GM19467 (cell line): ENCODE measurements around the gene SLC52A1.
"Not testable (repeated sequence)": the region's sequence is repeated elsewhere in the genome, so short reads cannot be mapped to it uniquely, and the experiment has no call there.

Experiments used
- ATAC-seq: cut with Tn5 transposase; IDR thresholded peaks from one replicate; pipeline ENCODE4 v1.9.1; 2021; ENCODE audit warnings: mild to moderate bottlenecking, moderate library complexity; ENCODE audit not compliant: unreplicated experiment

SLC52A1 gene

DNA sequence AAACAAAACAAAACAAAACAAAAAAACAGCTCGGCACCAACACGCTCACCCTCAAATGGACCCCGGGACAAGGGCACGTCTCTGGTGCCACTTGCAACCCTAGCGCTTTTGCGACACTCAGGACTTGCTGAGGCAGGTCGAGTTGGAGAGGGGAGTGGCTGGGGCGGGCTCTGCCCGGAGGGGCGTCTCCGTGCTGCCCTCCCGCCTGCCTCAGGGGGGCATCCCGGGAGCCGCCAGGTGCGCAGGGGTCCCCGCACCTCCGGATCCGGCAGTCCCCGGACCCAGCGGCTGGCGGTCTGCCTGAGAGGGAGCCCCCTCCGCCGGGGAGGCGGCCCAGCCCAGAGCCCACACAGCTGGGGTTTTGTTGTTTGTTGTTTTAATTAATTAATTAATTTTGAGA is at the start of gene SLC52A1:
TSS of gene SLC52A1 (minus strand) at position 112 of the 400 bp plus-strand sequence. CDS start 820 bp downstream, outside the sequence.
- no peak for ATAC-seq

DNA sequence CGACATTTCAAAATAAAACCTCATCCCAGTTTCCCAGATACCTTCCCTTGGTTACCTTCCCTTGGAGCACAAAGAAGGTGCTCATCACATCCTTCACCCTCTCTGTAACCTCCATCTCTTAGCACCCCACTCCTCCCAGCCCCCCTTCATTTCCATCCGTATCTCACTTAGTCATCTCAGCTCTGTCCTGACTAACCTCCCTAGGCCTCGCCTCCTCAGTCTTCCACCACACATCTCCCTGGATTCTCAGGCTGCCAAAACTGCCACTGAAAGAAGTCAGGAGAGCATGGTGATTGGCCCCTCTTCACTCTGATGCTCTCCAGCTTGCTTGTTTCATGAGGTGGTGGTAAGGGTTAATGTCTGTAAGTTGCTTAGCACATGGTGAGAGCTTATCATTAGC is 45.4 kb upstream of the SLC52A1 start:
- no peak for ATAC-seq

DNA sequence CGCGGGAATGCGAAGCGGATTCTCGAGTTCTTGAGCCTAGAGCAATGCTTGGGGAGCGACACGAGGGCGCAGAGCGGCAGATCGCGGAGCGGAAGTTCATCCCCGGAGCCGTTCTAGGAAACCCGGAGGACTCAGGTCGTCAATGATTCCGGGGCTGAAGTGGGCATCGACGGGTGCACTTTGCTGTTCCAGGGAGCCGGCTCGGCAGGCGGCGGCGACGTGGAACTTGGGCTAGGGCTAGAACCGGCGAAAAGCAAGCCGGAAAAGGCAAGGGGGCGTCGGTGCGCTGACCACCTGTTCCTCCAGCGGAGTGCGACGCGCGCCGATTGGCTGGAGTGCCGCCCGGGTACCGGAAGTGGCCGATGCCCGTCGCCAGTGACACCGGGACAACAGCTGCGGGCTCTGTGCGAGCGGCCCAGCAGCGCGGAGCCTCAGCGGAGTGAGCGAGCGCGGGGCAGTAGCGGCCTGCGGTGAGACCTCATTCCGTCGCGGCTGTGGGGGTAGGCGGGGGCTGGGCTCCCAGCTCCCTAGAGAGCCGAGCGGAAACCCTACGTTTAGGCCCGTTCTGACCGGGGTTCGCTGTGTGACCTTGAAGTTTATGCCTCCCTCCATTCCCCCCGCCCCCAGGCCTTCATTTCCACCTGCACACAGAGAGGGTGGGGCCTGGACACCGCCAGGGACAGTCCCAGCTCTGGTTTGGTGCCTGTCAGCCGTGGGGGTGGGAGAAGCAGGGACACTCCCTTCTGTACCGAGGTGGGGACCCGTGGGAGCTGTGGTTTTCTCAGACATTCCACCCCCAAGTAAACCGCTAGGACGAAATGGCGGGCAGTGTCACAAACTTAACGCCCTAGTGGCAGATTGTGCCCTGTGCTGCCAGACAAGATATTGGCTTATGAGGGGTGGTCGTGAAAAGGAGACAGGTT is 43.1 kb upstream of the SLC52A1 start, which contains the start of gene ZFP3:
TSS of gene ZFP3 (plus strand) at position 362 of the 923 bp plus-strand sequence. CDS start 13,038 bp downstream, outside the sequence.
- peak; percentile 87 for ATAC-seq

DNA sequence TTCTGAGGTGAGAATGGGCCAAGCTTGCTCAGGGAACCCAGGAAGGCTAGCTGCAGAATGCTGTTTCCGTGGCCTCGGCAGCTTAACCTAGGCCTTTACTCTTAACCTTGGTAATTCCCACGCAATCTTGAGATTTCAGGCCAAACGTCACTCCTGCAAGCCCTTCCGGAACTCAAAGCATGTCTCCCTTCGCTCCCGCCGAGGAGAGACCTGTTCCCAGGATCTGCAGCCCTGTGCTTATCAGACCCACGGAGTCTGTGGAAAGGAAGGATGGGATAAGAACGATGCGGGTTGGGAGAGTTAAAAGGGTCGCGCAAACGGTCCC is 42.5 kb upstream of the SLC52A1 start:
- ATAC-seq: no peak

DNA sequence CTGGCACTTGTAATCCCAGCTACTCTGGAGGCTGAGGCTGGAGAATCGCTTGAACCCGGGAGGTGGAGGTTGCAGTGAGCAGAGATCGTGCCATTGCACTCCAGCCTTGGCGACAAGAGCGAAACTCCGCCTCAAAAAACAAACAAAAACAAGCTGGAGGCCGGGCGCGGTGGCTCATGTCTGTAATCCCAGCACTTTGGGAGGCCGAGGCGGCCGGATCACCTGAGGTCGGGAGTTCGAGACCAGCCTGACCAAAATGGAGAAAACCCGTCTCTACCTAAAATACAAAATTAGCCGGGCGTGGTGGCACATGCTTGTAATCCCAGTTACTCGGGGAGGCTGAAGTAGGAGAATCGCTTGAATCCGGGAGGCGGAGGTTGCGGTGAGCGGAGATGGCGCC is 42.0 kb upstream of the SLC52A1 start:
- not testable (repeated sequence) for ATAC-seq

DNA sequence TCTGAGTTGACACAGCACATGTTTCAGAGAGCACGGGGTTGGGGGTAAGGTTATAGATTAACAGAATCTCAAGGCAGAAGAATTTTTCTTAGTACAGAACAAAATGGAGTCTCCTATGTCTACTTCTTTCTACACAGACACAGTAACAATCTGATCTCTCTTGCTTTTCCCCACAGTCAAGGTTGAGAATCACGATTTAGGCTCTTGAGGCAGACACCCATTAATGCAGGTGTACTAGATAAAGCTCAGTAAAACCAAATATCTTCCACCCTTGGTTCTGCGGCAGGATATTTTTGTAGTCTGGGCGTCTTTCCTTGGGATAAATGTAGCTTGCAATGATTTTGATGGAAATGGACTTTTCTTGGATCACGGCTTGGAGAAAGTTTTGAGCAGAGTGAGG is 40.2 kb upstream of the SLC52A1 start:
- ATAC-seq: not testable (repeated sequence)

DNA sequence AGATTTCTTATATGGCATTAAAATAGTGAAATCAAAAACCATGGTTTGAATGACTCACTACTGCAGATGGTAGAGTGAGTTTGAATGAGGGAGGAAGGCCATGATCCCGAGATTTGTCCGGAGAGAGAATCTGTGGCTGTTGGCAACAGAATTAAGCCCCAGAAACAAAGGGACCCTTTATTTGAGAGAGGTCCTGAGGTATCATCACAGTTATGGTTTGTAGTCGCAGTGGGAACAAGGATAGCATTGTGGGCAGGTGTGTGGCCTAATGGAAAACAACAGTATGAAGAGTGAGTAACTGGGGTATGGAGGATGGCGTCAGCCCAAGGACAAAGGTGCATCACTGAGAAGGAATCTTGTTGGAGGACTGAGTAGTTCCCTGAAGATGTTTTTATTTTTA is 34.5 kb upstream of the SLC52A1 start:
- no peak for ATAC-seq

DNA sequence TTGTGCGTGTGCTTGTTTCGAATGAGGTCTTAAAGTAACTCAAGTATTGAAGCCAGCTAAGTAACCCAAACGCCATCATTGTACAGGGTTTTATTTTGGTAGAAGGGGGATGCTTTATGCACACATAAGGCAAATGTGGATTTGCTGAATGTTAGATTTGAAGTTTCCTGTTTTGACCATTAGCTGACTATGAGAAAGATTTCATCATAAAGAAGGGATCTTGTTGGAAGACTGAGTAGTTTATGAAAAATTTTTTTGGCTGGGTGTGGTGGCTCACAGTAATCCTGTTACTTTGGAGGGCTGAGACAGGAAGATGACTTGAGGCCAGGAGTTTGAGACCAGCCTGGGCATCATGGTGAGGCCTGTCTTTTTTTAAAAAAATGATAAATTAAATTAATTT is 33.0 kb upstream of the SLC52A1 start:
- ATAC-seq: no peak

DNA sequence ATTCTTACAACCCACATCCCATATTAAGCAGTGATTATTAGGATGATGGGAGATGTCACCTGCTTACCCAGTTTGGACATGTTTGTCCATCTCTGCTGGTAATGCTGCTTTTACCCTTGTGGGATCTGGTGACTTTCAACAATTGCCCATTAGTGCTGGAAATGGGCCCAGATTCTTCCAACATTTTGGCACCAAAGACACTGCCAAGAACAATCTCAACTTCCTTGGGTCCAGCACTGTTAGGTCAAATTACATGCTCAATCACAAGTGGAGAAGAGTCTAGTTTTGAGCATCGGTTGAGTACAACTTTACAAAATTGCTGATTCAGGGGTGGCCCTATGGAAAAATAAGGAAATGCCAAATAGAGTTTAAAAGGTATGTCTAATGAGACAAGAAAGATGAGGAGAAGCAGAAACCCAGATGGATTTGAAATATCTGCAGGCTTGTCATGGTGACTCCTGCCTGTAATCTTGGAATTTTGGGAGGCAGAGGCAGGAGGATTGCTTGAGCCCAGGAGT is 30.1 kb upstream of the SLC52A1 start:
- ATAC-seq: no peak

DNA sequence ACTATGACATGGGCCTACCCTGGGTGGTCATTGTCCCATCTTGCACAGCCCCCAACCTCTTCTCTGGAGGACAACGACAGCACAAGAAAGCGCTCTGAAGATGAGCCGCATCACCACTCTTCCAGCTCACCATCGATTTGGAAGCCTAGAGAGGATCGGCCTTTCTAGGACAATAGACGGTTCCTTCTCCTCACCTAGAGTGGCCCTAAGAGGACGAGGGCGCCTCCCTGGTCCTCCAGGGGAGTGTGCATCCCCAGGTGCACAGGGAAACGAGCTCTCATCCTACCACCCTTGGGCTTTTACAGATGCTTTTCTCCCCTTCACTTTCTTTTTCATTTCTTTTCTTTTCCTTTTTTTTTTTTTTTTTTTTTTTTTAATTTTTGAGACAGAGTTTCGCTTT is 20.3 kb upstream of the SLC52A1 start:
- no peak for ATAC-seq

DNA sequence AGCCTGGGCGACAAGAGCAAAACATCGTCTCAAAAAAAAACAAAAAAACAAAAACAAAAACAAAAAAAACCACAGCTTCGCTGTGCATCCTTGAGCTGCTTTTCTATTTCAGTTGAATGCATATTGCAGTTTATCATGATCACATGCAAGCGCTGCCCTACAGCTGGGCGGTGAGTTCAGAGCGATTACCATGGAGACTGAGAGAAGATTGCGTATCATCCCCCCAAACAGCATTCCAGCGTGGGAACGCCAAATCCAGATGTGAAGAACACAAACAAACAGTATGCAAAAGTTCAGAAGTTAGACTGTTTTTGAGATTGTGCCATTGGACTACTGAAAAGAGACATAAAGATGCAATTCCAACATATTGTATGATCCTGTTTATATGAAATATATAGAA is 15.1 kb upstream of the SLC52A1 start:
- ATAC-seq: no peak

DNA sequence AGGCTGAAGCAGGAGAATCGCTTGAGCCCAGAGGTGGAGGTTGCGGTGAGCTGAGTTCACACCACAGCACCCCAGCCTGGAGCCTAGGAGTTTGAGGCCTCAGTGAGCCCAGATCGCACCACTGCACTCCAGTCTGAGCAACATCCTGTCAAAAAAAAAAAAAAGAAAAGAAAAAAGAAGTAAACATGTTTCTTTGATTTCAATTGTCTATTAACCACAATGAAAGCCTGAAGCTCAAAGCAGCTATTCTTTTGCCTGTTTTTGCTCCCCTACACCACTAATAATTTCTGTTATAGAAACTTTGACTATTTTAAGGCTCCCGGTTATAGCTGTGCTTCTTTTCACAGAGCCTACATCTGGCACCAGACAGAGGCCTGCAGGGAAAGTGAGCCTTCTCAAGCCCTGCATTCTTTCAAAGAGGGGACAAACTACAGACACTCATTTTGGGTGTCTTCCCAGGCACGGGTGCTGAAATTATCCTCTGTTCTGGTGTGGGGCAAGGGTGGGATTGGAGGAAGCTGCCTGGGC is 14.2 kb upstream of the SLC52A1 start:
- no peak for ATAC-seq

DNA sequence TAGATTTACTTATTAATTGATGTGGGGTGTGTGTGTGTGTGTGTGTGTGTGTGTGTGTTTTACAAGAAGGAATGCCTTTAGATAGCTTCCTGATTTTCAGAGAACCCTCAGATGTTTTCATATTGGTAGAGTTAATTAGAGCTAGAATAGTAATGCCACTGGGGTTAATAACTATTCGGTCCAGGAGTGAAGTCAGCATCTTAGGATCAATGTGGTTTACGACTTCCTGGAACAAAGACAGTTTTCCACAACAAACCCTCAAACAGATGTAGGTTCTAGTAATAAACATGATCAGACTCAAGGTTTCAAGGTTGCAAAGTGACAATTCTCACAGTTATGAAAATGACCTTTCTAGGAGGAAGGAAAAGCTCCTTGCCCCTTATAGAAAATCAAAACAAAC is 12.2 kb upstream of the SLC52A1 start:
- no peak for ATAC-seq

DNA sequence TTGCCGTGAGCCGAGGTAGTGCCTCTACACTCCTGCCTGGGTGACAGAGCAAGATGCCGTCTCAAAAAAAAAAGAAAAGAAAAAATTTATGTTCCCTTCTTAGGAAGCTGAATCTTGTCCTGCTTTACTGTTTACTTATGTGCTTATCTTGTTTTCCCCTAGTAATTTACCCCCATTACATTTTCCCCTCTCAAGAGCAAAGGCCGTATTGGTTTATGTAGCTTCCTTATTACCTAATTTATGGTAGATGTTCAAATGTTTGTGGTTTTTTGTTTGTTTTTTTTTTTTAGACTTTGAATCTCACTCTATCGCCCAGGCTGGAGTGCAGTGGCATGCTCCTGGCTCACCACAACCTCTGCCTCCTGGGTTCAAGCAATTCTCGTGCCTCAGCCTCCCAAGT is 10.3 kb upstream of the SLC52A1 start:
- ATAC-seq: no peak

DNA sequence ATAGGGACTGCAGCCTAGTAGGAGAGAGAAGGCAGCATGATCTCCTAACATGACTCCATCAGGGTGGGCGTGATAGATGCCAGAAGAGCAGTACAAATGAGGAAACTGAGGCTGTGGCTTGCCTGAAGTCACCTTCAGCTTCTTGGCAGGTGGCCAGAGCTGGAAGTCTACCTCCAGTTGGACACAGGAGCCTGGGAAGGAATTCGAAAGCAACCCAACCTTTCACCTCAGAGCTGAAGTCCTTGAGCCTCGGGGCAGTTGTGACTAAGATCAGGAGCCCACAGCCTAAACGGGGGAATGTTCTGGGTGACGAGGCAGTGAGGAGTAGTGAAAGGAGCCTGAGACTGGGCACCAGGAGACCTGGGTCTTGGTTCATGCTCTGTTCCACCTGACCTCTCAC is 9.4 kb upstream of the SLC52A1 start:
- ATAC-seq: no peak

DNA sequence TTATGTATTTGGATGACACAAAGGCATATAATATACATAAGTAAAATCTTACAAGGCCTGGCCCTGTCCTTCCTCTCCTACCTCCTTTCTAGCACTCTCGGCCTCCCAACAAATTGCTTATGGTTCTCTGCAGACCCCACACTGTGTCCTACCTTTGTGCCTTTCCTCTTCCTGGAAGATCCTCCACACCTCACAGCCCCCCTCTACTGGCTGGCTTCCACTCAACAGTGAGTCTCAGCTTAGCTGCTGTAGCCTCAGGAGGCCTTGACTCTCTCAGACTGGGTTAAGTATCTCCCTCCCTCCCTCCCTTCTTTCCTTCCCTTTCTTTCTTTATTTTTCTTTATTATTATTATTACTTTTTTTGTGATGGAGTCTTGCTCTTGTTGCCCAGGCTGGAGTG is 8.3 kb upstream of the SLC52A1 start:
- no peak for ATAC-seq

DNA sequence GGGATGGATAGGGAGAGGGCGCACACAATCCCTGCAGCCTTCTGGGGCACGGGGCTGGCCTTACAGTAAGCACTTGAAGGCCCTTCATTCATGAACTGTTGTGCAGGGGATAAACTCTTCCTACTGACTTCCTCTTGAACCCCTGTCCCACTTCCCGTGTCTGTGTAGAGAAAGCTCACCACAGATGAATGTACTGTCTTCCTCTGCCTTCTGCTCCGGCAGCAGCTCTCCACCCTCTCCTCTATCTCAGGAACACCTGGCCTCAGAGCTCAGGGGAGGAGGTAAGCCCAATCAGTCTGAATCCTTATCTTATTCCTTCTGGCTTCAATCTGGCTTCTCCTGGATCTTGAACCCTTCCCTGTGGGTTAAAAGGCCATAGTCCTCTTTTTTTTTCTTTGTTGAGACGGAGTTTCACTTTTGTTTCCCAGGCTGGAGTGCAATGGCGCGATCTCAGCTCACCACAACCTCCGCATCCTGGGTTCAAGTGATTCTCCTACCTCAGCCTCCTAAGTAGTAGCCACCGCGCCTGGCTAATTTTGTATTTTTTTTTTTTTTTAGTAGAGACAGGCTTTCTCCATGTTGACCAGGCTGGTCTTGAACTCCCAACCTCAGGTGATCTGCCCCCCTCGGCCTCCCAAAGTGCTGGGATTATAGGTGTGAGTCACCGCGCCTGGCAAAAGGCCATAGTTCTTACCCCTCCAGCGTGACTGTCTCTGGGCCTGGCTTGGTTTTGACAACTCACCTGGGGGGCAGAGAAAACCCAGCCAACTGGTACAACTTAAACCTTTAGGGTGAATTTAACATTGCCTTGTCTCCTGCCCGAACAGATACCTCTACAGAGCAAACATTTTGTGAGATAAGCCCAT is 7.2 kb upstream of the SLC52A1 start:
- no peak for ATAC-seq

DNA sequence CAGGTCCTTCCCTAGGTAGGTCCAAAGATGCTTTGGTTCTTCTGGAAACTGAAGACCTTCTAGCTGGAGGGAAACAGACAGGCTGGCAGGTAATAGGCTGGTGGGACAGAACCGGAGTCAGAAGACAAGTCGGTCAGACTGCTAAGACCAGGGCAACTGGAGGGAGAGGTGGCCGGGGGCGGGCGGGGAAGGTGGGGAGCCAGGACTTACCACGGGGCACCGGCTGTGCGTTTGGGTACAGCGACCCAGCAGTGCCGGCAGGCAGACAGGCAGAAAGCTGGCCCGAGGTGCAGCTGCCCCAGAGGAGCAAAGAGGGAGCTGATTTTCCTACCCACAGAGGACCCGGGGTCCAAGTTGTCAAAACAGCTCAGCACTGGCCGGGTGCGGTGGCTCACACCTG is 575 bp downstream of the SLC52A1 start:
- ATAC-seq: no peak

DNA sequence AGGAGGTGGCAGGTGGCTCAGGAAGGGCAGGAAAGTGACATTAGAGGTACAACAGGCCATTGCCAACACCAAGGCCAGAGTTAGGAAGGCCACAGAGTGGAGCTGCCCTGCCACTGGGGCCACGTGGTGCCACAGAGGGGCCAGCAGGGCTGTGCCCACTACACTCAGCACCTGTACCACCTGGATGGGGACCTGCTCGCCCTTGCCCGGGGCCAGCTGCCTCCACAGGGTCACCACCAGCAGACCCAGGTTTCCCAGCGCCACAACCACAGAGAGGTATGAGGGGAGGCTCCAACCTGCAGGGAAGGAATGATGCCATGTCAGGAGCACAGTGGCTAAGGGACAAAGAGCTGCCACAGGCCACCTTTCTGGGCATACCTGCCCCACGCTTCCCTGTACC is 1.2 kb downstream of the SLC52A1 start:
- ATAC-seq: no peak

DNA sequence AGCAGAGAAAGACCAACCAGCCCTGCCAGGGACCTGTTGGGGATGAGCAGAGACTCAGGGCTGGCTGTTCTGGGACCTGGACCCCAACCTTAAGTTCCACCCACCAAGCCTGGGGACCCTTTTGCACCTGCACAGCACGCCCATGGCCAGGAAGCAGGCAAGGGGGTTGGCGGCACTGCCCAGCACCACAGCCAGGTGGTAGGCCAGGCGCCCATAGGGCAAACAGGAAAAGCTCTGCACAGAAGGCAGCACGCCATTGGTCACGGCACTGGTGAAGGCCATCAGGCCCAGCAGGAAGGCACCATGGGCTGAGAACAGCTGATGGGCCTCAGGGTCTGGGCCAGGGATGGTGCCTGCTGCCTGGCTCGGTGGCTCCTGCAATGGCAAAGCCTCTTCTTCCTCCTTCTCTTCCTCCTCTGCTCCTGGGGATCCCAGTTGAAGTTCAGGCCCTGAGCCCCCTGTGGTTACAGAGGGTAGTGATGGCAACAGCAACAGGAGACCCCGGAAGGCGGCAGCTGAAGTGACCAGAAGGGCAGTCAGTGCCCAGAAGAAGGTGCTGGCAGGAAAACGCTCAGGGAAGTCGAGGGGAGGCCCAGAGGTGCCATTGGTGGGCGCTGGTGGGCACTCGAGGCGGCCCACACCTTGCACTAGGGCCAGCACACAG is 1.7 kb downstream of the SLC52A1 start:
- no peak for ATAC-seq

DNA sequence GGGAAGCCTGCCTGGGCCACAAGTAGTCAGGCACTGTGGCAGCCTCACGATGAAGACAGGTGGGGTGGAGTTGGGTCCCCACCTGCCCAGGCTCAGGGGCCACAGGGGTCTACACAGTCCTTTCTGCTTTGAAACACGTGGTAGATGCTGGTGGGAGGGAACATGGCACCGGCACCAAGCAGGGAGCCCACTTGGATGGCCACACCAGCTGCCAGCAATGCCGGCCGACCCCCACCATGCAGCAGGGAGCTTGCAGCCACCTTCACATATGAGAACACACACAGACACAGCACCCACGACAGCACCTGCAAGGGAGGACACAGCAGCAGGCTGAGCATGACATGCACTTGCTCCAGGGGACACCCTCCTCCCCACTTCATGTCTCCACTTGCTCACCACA is 2.4 kb downstream of the SLC52A1 start:
- no peak for ATAC-seq
